DMS 273 (cell line): ENCODE measurements around the gene PIP5KL1.

Source experiments
- DNase-seq: peaks from one replicate; lab custom pipeline; 2025; ENCODE audit not compliant: unreplicated experiment; lab: John Stamatoyannopoulos, UW

The PIP5KL1 gene, protein sequence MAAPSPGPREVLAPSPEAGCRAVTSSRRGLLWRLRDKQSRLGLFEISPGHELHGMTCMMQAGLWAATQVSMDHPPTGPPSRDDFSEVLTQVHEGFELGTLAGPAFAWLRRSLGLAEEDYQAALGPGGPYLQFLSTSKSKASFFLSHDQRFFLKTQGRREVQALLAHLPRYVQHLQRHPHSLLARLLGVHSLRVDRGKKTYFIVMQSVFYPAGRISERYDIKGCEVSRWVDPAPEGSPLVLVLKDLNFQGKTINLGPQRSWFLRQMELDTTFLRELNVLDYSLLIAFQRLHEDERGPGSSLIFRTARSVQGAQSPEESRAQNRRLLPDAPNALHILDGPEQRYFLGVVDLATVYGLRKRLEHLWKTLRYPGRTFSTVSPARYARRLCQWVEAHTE

DNA sequence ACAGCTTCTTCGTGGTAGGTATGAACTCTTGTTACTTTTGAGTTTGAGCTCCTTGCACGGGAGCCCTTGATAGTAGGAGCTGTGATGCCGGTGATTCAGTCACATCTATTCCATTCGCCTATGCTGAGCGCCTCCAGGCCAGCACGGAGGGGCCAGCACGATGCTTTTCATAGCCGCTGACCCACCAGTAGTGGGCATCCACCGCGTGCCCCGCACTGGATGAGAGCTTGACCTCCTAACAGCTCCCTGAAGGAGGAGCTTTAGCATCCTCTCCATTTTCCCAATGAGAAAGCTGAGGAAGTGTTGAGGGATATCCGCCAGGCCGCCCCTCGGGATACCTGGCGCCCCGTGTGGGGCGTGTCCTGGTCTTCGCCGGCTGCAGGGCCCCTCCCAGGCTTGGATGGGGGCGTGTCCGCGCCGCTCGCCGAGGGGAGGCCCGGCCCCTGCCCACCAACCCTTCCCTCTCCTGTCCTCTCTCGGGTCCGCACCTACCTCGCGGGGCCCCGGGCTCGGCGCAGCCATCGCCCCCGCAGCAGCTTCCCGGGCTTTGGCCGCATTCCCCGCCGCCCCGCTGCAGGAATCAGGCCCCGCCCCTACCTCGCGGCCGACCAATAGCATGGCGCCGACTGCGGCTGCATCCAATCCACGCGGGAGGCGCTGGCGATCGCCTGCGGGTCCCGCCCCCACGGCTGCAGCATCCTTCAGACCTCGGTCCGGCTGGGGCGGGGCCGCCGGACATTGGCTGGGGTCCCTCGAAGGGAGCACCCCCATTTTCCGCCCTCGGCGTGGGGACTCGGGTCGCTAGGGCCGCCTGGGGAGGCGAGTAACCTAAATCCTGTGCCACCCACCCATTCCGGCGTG is at the start of gene PIP5KL1:
TSS of gene PIP5KL1 (minus strand) at position 547 of the 861 bp plus-strand sequence. CDS start at position 522, 25 bp downstream.
- DNase-seq, result peak; percentile 83

DNA sequence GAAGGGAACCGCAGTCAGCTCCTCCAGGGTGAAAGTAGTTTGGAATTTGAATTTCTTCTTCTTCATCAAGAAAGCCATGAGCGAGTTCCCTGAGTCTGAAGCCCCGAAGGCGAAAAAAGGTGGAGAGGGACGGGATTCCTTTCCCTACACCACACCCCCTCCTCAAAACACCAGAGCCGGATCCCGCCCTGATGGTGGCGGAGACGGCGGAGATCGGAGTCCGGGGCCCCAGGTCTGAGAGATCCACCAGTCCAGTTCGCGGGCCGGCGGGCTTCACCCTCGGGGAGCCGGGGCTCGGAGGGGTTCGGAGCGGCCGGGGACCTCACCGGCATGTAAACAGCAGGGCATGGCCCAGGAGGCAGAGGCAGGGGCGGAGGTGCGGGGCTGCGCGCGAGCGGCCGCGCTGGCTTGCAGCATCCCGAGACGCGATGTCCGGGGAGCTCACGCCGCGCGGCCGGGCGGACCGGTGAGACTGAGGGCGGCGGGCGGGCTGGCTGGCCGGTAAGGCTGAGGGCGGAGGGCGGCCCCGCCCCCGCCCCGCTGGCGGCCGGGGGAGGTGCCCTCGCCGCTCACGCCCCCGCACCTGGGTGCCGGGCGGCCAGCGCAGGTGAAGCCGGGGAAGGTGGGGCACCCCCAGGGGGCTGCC is 49.6 kb upstream of the PIP5KL1 start:
- DNase-seq, result peak; percentile 68

DNA sequence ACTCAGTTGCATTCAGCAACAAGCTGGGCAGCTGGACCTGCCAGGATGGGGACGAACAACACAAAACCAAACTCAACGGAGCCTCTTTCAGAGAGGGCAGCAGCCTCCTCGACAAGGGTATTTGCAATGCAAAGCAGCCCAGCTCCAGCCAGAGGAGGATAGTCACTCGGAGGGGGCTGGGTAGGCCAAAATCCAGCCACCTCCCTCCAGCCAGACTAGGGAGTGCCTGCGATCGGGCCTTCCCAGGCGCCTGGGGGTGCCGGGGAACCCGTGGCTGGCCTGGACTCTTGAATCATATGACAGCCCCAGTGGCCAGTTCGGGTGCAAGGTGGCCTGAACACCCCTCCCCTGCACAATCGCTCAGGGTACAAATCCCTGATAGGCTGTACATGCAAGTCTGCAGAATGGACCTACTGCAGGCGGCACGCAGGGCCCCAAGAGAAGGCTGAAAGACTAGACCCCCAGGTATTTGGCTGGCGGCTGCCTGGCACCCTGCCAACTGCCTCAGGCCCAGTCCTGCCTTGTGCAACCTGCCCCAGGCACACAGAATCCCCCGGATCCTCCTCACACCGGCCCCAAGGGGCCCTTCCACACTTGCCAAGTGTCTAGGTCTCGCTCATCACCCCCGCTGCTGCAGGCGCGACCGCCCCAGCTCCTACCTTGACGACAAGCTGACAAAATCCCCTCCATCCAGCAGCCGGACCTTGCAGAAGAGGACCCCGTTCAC is 48.9 kb upstream of the PIP5KL1 start:
- peak; percentile 73 for DNase-seq

DNA sequence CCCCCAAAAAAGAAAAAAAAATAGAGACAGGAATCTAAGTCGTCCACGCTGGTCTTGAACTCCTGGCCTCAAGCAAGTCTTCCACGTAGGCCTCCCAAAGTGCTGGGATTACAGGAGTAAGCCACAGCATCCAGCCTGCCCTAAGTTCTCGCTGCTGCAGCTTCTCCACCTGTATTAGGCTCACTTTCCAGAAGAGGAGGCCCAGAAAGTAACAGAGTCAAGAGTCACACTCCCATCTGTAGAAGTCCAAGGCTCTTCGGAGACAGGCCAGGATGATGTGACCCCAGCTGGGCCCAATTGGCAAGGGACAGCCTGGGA is 48.4 kb upstream of the PIP5KL1 start:
- no peak for DNase-seq

DNA sequence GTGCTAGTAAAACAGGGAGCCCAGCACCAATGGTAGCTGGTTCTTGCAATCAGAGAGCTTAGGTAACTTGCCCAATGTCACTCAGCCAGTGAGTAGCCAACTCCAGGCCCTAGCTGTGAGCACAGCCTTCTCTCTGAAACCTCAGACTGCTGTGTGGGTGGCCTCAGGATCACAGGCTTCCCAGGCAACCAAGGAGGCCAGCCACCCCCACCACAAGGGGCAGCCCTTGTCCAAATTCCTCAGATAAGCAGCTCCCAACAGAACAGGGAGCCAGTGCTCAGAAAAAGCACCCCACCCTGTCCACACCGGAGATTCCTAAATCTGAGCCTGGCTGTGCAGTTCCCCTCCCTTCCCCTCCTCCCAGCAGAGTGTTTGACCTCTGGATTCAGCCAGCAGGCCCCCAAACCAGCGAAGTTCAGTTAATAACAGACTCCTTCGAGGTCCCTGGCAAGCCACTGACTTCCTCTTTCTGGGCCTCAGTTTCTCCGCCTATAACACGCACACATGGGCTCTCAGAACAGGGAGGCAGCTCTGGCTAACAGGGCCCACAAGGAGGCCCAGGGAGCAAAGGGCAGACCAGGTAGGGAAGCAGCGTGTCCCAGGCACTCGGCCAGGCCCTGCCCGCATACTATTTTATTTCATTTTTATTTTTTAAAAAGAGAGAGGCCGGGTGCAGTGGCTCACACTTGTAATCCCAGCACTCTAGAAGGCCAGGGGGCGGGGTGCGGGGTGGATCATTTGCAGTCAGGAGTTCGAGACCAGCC is 47.5 kb upstream of the PIP5KL1 start:
- DNase-seq, result peak; percentile 45

DNA sequence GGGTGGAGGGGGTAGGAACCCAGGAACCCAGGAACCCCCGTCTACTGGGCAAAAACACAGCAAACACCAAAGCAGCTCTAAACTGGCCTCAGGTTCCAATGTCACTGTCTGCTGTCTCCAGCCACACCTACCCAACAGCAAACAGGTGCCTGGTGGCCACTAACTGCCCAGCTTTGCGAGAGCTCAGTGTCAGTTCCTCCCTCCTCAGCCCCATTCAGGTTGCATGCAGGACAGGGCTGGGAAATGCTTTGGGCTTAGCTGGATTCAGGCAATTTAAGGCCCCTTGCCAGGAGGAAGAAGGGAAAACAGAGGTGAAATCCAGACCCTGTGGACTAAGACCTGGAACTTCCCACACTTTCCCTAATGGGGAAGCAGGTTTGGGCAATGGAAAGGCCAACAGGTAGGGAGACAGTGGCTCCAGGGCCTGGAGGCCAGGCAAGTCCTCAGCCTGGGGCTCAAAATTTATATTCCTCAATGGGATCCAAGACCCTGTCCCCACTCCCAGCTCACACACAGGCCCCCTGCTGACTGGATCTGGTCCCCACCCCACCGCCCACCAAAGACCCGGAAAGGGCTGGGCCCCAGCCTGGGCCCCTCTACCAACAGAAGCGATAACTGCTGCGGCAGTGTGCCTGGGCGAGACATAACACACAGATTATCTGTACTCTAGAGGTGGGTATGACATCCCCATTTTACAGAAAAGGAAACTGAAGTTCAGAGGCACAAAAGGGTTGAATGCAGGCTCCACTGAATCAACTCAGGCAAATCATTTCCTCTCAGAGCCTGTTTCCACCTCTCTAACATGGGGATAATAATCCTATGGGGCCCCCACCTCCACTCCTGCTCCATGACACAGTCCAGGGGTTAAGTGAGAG is 46.7 kb upstream of the PIP5KL1 start:
- no peak for DNase-seq

DNA sequence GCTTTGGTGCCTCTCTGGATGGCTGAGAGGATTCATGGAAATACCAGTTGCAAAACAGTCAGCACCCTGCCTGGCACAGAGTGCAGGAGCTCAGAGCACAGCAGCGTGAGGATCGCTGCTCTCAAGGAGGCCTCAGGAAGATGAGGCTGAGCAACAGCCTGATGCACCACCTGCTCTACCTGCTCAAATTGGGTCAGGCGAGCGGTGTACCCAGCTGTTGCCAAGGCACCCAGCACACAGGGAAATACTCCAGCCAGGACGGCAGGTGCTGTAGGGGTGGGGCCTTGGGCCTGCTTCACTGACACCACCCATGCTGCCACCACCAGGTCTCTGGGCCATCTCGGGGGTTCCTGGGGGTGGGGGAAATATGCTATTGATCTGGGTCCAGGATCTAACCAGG is 45.9 kb upstream of the PIP5KL1 start:
- peak; percentile 30 for DNase-seq

DNA sequence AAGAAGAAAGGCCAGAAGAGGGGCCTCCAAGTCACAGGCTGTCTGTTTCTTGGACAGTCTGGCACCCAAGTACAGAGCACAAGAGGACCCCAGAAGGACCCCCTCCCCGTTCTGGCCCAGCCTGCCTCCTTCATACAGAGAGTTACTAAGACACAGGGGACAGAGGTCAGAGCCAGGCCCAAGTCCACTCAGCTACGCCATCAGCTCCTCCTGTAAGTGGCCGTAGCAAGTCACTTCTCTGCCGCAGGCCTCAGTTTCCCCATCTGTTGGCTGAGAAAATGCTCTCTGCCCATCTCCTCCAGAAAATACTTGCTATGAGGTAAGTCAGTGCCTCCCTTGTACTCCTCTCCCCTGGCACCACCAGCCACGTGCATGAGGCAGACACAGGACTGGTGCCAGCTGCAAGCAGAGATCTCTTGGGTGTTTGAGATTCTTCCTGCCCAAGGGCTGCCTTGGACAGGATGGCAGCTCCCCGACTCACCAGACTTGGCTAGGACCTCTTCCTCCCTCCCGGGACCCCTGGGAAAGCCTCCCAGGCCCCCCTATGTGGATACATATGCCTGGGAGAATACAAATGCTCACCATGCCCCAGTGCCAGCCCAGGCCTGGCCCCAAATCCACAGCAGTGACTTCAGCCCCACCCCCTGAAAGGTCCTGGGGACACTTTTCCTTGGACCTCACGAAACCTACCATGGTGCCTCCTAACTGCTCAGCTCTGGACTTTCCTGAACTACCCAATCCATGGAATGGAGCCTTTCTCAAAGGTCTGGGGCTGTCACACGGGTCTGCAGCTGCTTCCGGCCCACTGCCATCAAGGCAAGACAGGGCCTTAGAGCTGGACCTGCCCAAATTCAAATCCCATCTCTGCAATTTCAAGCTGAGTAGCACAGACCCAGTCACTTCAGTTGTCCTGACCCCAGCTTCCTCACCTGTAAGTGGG is 45.1 kb upstream of the PIP5KL1 start:
- DNase-seq, result no peak

DNA sequence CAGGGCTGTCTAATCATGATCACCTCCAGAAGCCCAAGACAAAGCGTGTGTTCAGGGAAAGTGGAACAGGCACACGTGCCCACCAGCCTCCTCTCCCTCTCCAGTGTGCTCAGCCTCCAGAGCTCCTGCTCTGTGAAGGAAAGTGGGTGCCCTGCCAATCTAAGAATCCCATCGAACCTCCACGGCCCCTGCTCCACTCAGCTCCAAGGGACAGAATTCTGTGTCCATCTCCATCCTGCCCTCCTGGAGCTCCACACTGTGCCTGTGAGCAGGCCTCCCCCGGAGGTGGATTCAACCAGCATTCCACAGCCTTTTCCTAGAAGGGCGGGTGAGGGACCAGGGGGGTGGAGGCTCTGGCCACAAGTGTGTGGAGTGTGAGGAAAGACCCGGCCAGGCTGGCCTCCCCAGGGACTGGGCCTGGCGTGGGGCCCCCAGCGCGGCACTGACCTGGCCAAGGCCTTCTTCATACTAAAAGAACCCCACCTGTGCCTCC is 44.2 kb upstream of the PIP5KL1 start:
- DNase-seq, result no peak

DNA sequence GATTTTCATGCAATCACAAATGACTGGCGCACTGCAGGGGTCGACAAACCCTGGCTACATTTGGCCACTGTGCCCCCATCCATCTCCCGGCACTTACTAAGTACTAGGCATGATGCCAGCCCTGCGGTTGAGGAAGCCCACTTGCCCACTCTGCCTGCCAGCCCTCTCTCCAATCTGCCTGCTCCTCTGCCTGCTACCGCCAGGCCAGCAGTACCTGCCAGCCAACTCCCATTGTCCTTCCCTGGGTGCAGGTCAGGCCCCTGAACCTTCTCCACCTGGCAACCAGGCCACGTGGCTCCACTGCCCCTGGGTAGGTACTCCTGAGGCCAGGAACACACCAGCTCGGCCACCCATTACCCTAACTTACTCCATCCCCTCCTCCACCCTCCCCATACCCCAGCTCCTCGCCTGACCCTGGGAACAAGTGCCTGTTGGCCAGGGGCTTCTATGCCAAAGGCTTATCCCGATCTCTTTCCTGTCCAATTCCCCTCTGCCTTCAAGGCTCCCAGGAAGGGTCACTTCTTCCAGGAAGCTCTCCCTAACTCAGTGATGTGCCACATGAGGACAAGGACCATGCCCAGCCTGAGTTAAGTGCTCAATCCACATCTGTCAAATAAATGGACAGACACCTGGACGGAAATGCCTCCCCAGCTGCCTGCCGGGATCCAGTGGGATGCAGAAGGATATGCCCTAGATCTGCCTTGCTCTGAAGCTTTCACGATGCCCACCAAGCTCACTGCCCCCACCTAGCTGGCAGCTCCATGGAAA is 43.6 kb upstream of the PIP5KL1 start:
- DNase-seq, result peak; percentile 50

DNA sequence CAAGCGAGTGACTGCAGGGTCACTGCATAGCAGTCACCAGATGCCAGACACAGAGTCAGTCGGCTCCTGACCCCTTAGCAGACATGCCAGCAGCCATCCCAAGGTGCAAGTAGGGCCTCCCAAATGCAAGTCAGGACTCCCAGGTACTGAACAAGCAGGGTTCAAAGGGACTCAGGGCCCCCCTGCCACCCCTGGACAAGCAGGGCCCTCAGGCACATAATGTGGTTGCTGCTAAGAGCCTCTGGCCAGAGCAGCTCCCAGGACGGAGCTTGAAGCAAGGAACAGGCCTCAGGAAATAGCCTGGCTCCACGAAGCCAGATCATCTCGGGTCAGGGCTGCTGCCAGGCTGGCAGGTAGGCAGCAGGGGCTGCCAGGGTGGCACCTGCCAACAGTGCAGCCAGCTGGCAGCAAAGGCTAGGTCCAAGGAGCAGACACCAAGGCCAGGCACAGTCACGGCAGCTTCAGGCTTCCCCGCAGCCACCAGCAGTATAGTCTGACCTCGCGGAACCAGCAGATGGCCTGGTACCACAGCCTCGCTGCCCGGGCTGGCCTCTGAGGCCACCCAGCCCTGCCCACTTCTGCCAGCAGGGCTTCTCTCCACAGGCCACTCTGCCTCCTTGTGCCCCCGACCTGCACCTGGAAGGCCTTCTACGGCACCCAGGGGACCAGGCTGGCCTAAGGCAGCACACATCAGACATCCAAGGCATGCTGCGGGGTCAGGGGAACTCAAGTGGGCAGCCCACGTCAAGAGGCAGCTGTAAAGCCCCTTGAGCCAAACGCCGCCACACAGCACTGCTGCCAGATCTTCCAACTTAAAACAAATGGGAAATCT is 42.8 kb upstream of the PIP5KL1 start:
- peak; percentile 50 for DNase-seq

DNA sequence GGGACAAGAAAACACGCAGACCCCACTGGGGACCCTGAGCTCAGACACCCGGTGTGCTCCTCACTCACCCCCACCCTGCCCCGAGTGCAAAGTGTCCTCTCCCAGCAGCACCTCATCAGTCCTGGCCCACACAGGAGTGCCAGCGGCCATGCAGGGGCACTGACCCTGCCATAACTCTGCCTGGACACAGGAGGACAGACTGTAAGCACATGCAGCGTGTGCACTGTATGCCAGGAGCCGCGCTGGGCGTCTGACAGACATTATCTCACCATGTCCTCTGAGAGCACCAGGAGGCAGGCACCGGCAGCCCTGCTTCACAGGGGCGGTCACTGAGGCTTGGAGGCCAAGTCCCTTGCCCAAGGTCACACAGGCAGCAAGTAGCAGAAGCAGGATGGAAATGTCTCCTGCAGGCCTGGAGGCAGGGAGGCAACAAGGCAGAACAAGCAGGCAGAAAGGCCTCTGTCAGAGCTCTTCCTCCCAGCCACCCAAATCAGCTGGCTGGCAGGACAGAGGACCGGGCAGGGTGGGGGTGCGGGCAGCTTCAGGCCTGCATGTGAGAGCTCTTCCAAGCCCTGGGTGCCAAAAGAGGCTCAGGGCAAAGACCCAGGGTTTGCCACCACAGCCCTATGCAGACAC is 41.8 kb upstream of the PIP5KL1 start:
- DNase-seq, result no peak

DNA sequence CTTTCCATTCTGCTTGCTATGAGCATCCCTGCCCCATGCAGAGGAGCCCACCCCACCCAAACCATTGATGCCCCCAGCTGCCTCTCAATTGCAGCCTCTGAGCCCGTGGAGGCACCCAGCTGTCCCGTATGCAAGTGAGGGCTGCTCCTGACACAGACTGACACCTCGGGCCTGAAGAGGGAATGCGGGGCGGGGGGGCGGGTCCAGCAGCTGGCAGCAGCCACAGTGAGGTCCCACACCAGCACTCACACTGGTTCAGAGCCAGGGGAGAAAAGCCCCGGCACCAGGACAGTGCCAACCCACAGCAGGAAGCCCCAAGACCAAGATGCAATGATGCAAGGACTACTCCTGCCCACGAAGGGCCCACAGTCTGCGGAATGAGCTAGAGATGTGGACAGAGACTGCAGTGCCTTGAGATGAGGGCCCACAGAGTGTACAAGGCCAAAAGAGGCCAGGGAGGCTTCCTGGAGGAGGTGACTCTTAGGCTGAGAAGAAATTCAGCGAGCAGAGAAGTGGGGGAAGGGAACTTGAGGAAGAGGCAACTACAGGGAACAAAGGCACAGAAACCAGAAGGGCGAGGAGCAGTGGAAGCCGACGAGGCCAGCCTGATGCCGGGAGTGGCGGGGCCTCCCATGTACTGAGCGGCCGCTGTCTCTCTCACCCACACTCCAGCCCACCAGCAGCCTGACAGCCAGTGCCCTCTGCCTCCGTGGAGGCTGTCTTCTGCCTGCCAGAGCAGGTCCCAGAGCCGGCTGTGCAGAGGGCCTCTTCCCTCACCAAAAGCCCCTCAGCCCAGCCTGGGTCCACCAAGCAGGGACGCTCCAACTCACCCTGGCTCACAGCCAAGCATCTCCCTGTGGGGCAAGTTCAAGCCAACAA is 41.0 kb upstream of the PIP5KL1 start:
- DNase-seq, result peak; percentile 69

DNA sequence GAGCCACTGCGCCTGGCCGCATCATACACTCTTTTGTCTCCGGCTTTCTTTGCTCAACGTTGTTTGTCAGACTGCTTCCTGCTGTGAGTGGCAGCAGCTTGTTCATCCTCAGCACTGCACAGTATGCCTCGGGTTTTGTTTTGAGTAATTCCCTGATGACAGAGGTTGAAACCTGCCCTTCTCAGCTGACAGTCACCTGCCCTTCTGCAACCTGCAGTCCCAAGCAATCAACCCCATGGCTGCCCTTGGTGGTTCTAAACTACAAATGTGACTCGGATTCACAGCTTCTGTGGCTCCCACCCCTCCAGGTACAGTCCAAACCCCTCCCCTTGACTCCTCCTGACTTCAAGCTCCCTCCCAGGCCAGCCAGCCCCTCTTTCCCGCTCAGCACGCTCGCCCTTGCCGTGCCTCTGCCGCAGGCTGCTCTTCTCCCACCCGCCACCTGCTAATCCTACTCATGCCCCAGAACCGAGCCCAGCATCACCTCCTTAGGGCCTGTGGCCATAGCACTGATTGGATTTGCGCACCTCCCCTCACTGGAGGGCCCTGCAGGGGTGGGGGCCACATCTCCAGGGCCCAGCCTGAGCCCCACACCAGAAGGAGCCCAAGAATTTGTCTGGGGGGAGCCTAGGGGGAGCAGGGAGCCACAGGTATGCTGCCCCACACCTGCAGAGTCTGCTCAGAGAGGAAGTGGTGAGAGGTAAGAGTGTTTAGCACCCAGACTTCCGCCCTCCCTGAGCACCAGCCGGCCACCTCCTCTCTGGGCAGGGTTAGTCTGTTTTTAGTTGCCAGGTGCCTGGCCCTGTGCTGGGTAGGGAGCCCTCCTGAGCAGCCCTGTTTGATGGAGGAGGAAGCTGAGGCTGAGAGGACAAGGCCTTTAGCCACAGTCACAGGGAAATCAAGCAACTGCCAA is 40.1 kb upstream of the PIP5KL1 start:
- DNase-seq, result peak; percentile 63
